Activated T-cell treated with anti-CD3 and anti-CD28 coated beads for 4 hours (primary cell): ENCODE data around the gene ADRA2B.
"Not testable (repeated sequence)": the region's sequence is repeated elsewhere in the genome, so short reads cannot be mapped to it uniquely, and the experiment has no call there.

Experiments used
- DNase-seq: peaks from one replicate; pipeline ENCODE4 v3.0.0-alpha.2; 2020

ADRA2B gene

DNA sequence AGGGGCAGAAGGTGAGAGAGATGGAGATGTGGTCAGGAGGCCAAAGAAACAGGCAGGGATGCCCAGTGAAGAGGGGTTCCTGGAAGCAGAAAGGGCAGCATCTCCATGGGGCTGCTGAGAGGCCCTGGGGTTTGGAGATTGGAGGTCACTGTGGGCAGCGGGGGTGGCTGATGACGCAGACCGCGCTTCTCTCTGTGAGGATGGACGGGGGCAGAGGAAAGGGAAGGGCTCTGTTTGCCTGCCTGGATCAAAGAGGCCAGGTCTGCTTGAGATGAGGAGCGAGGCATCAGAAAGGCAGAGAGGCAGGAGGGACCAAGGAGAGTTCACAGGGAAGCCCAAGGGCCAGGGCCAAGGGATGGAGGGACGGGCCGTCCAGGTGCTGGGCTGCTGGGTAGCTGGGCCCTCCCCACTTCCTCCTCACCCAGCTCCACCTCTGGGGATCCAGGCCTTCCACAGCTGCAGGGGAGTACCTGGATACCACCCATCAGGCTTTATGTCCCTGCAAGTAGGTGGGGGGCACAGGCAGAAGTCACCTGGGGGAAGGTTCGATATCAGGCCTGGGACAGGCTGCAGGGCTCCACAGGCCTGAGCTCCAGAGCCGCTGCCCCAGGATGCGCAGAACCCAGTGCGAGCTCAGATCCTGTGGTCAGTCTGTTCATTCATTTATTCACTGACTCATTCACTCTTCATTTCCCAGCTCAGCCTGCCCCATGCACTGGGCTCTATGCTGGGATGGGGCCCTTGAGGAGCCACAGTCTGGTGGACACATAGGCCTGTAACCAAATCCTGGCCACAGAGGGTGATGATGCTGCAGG is 30.6 kb downstream of the ADRA2B start:
- DNase-seq, result no peak

DNA sequence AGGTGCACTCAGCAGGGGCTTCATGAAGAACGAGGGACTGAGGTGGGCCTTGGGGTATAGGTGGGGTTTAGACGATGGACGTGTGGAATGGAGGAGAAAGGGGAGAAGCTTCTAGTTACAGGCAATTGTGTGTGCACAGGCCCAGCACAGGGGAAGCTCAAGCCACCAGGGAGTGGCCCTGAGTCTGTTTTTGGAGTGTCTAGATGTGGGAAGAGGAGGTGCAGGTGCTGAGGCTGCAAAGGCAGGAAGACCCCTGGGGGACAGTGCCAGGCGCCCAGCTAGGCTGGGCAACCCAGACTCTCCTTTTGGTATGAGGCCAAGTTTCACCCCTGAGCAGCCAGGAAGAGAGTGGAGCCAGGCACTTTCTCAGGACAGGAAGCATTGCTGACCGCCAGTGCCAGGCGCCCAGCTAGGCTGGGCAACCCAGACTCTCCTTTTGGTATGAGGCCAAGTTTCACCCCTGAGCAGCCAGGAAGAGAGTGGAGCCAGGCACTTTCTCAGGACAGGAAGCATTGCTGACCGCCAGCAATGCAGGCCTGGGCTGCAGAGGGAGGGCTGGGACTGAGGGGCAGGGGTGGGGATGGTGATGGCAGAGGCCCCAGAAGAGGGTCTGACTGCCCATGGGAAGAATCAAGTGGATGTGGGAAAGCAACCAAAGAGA is 31.4 kb downstream of the ADRA2B start:
- DNase-seq, result not testable (repeated sequence)

DNA sequence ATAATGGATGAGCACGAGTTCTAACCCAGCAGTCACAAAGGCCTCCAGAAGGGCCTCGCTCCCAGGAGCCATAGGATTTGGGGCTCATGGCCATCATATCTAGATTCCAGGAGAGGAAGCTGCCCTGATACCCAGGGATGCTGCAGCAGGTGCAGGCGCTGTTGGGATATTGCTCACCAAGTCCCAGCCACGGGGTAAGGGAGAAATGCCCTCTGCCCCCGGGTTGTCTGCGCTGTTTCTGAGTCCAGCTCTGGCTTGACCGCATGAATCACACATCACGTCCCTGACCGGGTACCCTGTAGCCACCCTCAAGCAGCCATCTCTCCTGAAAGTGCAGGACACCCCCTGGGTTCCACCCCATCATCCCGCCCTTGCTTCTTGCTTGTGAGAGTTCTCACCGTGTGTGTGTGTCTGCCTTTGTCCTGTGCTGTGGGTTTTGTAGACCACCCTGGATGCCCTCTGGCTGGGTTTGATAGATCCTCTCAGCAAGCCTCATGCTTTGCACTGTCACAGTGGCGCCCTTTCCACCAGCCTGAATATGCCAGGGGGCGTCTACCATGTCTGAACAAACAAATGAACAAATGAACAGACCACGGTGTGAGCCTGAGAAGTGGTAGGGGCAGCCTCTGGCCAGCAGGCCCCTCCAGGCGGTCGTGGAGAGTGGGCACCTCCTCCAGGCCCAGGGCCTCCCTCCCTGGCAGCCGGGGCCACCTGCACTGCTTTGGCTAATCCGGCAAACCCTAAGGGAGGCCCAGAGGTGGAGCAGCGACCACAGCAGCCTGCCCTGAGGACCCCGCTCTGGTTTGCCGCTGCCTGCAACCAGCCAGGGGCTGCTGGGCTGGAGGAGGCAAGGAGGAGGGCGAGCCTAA is 32.1 kb downstream of the ADRA2B start:
- DNase-seq, result no peak

DNA sequence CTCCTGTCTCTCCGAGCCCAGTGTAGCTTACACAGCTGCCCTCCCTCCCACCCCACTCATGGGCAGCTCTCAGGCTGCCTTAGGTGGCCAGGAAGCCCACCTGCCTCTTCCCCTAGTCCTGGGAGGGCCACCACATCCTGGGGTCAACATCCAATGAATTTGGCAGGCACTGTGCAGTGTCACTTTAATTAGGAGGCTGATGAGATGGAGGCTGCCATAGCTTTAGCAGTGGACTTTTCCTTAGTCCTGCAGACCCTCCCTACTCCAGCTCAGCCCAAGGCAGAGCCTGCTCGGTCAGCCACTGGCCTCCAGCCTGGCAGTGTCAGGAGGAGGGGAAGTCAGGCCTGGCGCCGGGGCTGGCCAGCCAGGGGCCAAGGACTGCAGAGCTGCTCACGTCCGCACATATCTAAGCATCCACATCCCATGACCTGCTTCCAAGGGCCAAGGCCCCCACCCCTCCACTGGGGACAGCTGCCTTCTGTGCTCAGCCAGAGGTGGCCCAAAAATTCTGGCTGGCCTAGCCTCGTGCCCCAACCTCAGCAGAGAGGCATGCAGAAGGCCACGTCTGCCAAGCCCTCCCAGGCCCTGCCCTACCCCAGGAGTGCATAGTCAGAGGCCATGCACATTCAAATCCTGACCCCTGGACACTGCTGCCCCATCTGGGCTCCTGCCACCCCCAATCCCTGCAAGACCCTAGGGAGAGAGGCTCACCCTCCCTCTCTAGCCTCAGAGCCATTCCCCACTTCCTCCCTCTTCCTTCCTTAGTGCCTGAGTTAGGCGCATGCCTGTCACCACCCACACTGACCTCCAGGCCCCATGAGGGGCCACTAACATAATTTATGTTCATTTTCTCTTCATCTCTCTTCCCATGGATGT is 33.1 kb downstream of the ADRA2B start:
- no peak for DNase-seq

DNA sequence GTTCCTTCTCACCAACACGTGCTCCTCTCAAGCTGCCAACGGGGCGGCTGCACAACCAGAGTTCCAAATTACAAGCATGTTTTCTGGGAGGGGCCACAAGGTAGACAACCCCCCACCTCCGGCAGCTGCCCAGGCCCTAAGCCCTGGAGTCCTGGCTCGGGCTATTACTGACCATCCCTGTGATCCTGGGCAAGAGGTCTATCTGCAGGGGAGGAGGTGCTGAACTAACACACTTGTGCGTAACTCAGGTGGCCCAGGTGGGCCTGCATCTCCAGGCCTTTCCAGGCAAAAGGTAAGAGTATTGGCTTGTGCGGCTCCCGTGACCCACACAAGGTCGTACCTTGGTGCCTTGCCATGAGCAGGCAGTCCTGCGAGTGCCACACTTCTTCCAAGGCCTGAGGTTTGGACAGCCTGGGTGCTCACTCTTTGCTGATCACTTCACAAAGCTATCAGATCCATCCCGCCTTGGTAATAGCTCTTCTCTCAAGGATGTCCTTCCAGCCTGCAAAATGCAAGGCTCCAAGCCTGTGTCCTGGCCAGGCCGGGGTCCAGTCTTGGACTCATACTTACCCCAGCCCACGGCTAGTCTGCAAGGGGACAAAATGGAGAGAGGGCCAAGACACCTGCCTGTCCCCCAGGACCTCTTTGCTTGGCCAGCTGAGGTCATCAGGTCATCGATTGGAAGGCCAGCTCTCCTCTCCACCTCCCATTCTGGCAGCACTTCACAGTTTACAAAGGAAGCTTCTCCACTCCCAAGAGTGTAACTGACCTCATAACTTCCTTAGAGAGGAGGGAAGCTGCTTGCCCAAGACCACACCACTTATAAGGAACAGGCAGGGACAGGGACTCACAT is 33.9 kb downstream of the ADRA2B start:
- no peak for DNase-seq

DNA sequence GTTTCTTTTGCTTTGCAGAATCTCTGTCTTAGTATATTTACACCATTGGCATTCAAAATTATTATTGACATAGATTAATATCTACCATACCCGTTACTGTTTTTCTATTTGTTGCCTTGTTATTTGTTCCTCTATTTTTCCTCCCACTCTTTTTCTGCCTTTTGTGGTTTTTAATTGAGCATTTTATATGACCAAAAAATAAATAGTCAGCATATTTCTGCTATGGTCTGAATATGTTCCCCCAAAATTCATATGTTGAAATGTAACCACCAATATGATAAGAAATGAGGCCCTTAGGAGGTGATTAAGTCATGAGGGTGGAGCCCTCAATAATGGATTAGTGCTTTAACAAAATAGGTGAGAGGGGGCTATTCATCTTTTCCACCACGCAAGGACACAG is 35.3 kb downstream of the ADRA2B start:
- DNase-seq, result no peak

DNA sequence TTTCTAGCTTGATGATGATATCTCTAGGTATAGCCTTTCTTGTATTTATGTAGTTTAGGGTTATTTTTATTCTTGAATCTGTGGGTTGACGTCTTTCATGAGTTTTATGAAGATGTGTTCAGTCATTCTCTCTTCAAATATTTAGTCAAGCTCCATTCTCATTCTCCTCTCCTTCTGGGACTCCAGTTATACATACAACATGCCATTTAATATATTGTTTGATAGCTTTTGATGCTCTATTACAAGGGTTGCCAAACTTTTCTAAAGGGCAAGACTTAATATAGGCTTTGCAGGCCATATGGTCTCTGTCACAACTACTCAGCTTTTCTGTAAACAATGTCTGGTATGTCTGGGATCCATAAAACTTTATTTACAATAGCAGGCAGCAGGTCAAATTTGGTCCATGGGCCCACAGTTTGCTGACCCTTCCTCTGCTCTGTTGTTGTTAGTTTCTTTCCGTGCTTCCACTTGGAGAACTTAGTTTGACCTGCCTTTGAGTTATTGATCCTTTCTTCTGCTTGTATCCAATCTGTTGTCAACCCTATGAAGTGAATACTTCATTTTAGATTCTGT is 41.1 kb downstream of the ADRA2B start:
- DNase-seq, result no peak

DNA sequence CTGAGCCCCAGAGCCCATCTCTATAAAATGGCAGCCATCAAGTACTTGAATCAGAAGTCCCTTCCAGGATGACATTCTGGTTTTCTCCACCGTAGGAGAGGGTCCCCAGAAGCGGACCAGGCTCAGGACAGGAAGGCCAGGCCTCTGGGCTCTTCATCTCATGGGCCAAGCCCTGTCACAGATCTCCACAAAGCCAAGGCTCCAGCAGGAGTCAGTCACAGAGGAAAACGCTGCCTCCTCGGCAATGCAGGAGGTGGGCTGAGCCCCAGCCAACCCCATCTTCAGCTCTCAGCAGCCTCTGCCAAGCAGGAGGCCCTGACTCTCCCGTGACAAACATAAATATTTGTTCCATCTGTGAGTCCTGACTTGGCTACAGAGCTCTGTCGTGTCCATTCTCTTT is 42.2 kb downstream of the ADRA2B start:
- no peak for DNase-seq

DNA sequence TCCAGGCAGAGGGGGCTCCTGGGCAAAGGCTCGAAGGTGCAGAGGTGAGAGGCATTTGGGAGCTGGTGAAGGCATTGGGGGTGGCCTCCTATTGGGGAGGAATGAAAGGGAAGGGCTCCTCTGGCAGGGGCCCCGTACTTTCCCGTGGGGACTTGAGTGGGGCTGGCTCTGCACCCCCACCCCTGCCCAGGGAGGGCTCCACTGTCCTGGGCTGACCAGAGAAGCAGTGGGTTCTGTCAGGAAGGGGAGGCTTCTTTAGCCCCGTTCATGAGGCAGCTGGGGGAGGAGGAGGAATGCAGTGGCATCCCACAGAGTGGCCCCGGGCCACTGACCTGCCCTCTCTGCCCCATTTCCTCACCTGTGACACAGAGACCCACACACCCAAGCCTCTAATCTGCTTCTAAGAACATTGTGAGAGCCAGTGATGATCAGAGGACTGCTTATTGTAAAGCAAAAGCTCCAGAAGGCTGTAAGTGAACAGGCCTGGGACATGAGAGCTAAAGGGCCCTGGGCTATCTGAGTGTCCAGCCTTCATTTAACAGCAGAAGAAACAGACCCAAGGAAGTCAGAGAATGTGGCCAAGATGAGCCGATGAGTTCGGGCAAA is 43.1 kb downstream of the ADRA2B start:
- DNase-seq, result no peak

DNA sequence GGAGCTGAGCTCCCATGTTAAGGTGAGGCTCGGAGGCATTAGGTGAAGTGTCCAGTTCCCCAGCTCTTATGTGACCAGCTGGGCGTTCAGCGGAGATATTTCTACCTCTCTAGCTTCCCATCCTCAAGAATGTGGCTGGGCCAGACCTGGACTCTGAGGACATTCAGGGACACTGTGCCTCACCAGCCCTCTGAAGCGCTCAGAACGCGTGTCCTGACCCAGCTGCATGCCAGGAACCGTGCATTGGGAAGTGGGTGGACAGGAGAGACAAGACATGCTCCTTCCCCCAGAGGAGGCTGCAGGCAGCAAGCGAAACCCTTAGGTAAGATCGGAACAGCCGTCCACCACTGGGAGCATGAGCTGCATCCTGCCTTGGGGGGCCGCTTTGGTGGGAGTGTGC is 43.6 kb downstream of the ADRA2B start:
- no peak for DNase-seq

DNA sequence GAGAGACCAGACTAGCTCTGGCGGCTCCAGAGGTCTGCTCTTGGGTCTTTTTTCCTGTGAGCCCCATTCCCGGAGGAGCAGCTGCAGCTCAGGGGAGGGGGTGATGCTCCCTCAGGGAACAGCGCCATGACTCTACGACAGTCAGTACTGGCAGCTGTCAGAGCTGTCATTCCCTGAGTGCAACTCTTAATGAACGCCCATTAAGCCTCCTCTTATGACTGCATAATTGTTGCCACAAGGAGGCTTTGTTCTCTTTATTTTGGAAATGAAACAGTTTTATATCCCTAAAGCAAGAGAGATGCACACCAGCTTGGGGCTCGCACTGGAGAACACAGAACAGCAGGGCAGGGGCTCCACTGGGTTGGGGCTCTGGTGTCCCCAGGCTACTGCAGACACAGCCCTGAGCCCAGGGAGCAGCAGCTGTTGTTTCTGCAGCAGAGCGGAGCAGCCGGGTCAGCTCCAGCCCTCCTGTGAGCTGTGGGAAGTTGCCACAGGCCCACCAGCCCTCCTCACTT is 44.3 kb downstream of the ADRA2B start:
- DNase-seq, result not testable (repeated sequence)

DNA sequence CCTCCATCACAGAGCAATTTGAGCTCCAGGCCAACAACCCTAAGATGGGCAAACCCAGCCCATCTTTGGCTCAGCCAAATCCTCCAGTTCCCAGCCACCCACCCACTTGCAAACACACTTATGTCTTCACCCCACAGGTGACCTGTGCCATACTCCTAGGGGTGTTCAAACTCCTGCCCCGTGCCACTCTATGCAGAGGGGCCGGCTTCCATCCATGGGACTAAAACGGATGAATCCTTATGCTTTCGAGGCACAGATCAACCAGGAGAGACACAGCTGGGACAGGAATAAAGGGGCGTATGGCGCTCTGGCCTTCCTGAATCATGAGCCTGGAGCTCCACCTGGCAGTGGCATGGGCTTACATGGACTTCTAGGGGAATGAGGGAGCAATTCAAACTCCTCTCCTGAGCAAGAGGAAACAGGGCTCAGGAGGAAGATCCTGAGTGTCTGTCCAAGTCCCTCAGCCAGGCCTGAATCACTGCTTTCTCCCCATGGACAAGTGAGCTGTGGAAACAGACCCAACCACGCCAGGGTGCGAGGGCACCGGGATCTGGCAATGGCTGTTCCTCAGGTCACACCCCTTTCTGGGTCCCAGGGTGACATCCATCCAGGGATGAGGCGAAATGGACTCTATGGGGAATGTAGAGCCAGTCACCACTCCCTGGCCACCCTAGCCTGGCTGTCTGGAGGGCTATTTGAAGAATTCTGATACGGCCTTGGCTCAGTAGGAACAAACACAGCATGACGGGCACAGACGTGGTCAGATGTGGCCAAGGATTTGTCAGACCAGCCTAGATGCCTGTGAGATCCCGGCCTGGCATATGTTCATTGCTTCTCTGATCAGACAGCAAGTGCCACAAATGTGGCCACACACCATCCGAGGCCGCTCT is 45.0 kb downstream of the ADRA2B start:
- DNase-seq, result not testable (repeated sequence)

DNA sequence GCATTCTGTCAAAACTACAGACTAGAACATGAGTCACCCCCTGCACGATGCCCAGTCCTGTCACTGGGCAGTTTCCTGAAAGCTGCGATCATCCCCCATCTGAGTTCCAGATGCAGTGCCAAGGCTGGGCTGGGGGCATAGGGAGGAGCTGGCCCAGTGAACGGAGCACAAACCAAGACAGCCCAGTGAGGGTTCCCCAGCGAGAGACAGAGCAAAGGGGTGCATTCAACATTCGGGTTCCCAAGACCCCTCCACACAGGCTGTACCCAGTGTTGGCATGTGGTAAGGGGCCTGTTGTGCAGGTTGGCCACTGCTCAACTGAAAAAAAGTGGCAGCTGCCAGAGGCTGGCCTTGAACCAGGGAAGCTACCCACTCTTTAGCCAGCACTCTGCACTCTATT is 46.0 kb downstream of the ADRA2B start:
- DNase-seq, result not testable (repeated sequence)

DNA sequence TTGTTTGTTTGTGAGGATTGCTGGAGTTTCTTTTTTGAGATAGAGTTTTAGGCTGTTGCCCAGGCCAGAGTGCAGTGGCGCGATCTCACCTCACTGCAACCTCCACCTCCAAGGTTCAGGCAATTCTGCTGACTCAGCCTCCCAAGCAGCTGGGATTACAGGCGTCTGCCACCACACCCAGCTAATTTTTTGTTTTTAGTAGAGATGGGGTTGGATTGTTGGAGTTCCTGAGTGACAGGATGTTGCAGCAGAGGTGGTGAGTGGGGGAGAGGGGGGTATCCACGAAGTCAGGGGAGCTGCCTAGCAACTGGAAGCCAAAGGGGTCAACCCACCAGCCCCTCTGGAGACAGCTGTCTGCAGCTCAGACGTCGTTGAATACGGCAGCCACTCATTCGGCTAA is 46.5 kb downstream of the ADRA2B start:
- not testable (repeated sequence) for DNase-seq

DNA sequence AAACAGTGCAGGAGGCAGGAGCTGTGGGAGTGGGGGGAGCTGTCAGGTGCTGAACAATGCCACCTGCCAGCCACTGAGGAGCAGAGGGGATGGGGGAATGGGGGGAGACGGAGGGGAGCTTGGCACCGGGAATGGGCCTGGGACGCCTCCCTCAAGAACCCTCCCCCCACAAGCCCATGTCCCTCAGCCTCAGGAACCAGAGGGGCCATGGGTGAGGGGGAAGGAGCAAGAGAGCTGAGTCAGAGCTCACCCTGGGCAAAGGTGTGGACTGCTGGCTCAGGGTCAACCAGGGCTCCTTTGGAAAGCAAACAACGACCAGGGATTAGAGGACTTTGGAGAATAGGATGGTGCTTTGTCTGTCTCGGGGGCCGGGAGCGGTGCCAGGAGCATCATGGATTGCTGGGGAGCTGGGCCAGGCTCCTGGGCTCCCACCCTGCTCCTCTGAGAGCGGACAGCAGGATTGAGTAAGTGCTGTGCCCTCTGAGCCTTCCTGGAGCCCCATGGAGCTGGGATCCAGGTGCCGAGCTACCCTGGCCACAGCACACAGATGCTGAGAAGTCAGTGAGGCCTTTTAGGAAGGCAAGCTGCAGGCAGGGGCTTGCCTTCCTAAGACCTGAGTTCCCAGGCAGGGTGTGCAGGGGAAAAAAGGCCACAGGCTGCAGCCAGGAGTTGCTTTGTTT is 48.3 kb downstream of the ADRA2B start:
- DNase-seq, result not testable (repeated sequence)

DNA sequence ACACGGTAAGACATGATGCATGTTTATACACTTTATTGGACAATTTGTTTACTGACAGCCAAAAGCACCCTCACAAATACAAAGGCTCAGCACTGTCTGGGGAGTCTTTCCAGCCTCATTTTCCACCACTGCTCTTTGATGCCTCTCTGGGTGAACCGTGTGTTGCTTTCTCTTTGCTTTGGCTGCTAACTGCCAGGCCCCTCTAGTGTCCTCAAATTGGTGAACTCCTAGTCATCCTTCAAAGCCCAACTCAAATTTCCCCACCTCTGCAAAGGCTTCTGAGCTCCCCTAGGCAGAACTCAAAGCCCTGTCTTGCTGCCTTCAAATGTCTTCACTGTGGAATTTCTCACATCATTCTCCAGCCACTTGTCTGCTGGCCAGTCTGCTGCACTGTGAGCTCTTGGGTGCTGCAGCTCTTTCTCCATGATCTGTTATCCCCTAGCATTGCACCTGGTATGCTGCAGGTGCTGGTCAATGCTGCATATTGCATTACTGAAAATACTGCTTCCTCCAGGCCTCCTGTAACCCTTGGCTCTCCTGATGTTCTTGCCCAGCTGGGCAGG is 49.2 kb downstream of the ADRA2B start:
- DNase-seq, result not testable (repeated sequence)

DNA sequence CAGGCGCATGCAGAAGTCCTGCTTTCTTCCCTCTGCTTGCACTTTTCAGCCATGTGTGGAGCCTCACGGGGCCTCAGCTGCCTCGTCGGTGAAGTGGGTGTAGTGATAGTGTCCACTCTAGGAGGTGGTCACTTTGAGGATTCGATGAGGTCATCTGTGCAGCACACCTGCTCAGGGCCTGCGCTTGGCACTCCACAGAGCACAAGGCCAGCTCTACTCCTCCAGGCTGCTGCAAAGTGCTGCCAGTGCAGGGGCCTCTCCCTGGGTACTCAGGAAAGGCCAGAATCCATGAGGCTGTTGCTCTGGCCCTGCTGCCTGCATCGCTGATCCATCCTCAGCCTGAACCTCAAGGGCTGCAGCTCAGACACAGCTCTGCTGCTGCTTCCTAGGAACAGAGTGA is 49.9 kb downstream of the ADRA2B start:
- not testable (repeated sequence) for DNase-seq

DNA sequence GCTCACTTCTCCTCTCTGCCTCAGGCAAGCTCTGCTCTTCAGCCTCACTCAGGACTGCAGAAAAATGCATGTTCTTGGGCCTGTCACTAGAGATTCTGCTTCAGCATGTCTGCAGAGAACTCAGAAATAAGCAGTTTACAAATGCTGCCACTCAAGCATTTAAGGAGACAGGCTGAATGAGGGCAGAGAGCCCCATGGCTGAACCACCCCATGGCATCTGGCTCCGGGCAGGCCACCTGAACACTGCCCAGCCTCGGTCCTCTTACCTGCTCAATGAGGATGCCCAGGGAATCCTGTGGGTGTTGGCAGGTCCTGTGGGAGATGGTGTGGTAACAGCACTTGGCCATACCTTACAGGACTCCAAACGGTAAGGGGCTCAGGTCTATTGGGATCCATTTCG is 50.4 kb downstream of the ADRA2B start:
- DNase-seq, result not testable (repeated sequence)
